ENCODE results near the gene TCP1. TPM values are rescaled to one million over a fixed set of nuclear protein-coding genes. Genes with fewer than 3 reads are reported as not detected.

Gene TCP1
- total and polyA plus RNA-seq, 9 of the 15 experiments (the other 6 are each of a cell fraction or from before 2014, with no cell fraction given) = 331 to 801 (median 645) TPM

DNA sequence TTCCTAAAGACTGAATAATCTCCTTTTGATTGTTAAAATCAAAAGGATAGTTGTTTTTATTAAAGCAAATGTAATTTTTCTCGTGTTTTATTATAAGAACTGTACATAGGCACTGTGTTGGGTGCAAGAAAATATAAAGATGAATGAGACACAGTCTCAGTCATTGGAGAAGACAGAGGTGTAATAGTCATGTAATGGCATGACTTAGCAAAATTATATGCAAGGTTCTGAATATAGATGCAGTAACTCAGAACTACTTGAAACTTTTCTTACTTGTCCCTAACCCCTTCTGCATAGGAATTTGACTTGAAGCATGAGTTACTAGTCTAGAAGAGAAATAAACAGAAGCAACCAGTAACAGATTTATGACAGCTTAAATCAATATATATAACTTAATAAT lies 47.2 kb downstream of the TCP1 start:
- FAIRE-seq = no peak
- WGBS (ENCODE audit: insufficient coverage, low coverage, missing lambda C conversion rate) = 75% methylated on average over 1 of the region's 1 CpG
- BruUV-seq (replicated peaks) = no TSS peak
- CTCF ChIA-PET (ENCODE audit: low intra/inter-chr PET ratio) = no interaction called here
- in situ Hi-C loops (cut with MboI) (no loop called here), intact Hi-C loops (cut with micrococcal nuclease) (no loop called here)
- H2AFZ ChIP-seq (ENCODE audit: low read depth, low read length) = no peak overlapping the region
- peaks cover 3% of the 10 kb centered on the region for H3K9me1 ChIP-seq (ENCODE audit: control insufficient read depth, insufficient read depth, low read length)
- no peak overlapping the region for H3K9ac ChIP-seq (ENCODE audit: insufficient read depth in 1 of 2, low read depth in 2 of 2, low read length in 2 of 2)
- POLR2A ChIA-PET = interaction anchor here (0.9 to 1.9 kb wide), 4 partner anchors 10 to 19 kb away, joined by 3 to 6 read pairs (median 4); partner anchors contain the start of gene ACAT2
- H3K36me3 ChIP-seq (ENCODE audit: control insufficient read depth, insufficient read depth, low read length) = peaks cover 98% of the 10 kb centered on the region
- no peak overlapping the region for H3K4me2 ChIP-seq (ENCODE audit: insufficient read depth, low read length)
- no peak overlapping the region for H3K27ac ChIP-seq (ENCODE audit: extremely low read depth, low read depth, low read length)
- no peaks in the 10 kb centered on the region for H3K4me1 ChIP-seq (replicated peaks in 1 of 2; ENCODE audit: control insufficient read depth in 2 of 2, insufficient read depth in 2 of 2, low read length in 2 of 2)
- peaks cover 72% of the 10 kb centered on the region for H3K79me2 ChIP-seq (ENCODE audit: control insufficient read depth, insufficient read depth, low read length)
- H3K9me3 ChIP-seq (replicated peaks; ENCODE audit: control insufficient read depth, insufficient read depth, low read depth, low read length) = no peaks in the 10 kb centered on the region
- H4K20me1 ChIP-seq (replicated peaks; ENCODE audit: control insufficient read depth, insufficient read depth, low read length) = no peaks in the 10 kb centered on the region
- H3K4me3 ChIP-seq = no peak overlapping the region
- peak; percentile 60; the same call in 2 of the 3 replicates for ATAC-seq
- DNase-seq (ENCODE audit: extremely low read depth in 1 of 4, low spot score in 3 of 4) = no peak
- H3K27me3 ChIP-seq (ENCODE audit: control insufficient read depth in 2 of 2, insufficient read depth in 2 of 2, low read length in 2 of 2) = no peaks in the 10 kb centered on the region
- no peak for TF ChIP-seq TAF9B (IDR thresholded peaks at IDR 0.05; ENCODE audit: partially characterized antibody)
- no peak for TF ChIP-seq CSDE1 (IDR thresholded peaks at IDR 0.05)
- no peak for TF ChIP-seq DEAF1 (CRISPR knock-in tag; IDR thresholded peaks at IDR 0.05)
- TF ChIP-seq EZH2 (IDR thresholded peaks at IDR 0.05; ENCODE audit: borderline replicate concordance, low read depth, low read length) = no peak
- TF ChIP-seq ERF (CRISPR knock-in tag; IDR thresholded peaks at IDR 0.05) = no peak
- TF ChIP-seq HNRNPUL1 (IDR thresholded peaks at IDR 0.05; ENCODE audit: low read length) = no peak
- TF ChIP-seq MCM3 (IDR thresholded peaks at IDR 0.05) = no peak
- no peak for TF ChIP-seq TCF7L2 (IDR thresholded peaks at IDR 0.05; ENCODE audit: low read depth, low read length)
- TF ChIP-seq MAFG (tag; conservative IDR thresholded peaks at IDR 0.05) = peak; percentile 91
- no peak for TF ChIP-seq EWSR1 (IDR thresholded peaks at IDR 0.05; ENCODE audit: borderline replicate concordance, low read depth, partially characterized antibody)
- TF ChIP-seq HMG20B (CRISPR knock-in tag; IDR thresholded peaks at IDR 0.05) = no peak
- TF ChIP-seq TAF7 (tag; IDR thresholded peaks at IDR 0.05) = no peak
- peak; percentile 75 for TF ChIP-seq NFE2 (IDR thresholded peaks at IDR 0.05; ENCODE audit: low read depth)
- TF ChIP-seq BCLAF1 (IDR thresholded peaks at IDR 0.05; ENCODE audit: borderline replicate concordance in 1 of 2, control insufficient read depth in 1 of 2, low read depth in 2 of 2, low read length in 1 of 2) = no peak
- no peak for TF ChIP-seq TFAM (CRISPR knock-in tag; conservative IDR thresholded peaks at IDR 0.05)
- TF ChIP-seq ZNF316 (IDR thresholded peaks at IDR 0.05) = peak; percentile 94
- no peak for TF ChIP-seq FUS (optimal IDR thresholded peaks at IDR 0.05; ENCODE audit: low read depth, low read length)
- no peak for TF ChIP-seq MBD2 (IDR thresholded peaks at IDR 0.05; ENCODE audit: borderline replicate concordance, low read depth)
- peak; percentile 60 for TF ChIP-seq MAFF (IDR thresholded peaks at IDR 0.05; ENCODE audit: low read length)
- TF ChIP-seq NFE2L1 (tag; IDR thresholded peaks at IDR 0.05; ENCODE audit: borderline replicate concordance, low read depth) = peak; percentile 68; the same call in 1 of the 2 replicates
- peak; percentile 85 for TF ChIP-seq C11orf30 (IDR thresholded peaks at IDR 0.05; ENCODE audit: low read depth)
- TF ChIP-seq FOXA3 (CRISPR knock-in tag; conservative IDR thresholded peaks at IDR 0.05 in 1 of 2, IDR thresholded peaks at IDR 0.05 in 1 of 2) = no peak

Data from K562 (cell line).